GM20000 (cell line): ENCODE data around the gene RMND5A.
A peak's percentile ranks its signal among the peaks of the same experiment; 100 is the strongest.

Experiments
- DNase-seq: peaks from one replicate; pipeline ENCODE4 v3.0.0; 2012; ENCODE audit warnings: low spot score
- TF ChIP-seq, protein P1 (sequence below): IDR thresholded peaks from 2 replicates; pipeline ENCODE4 v1.5.1; 2012; ENCODE audit warnings: mild to moderate bottlenecking, control low read depth; ENCODE audit errors: extremely low read depth, missing control alignments

RMND5A gene

DNA sequence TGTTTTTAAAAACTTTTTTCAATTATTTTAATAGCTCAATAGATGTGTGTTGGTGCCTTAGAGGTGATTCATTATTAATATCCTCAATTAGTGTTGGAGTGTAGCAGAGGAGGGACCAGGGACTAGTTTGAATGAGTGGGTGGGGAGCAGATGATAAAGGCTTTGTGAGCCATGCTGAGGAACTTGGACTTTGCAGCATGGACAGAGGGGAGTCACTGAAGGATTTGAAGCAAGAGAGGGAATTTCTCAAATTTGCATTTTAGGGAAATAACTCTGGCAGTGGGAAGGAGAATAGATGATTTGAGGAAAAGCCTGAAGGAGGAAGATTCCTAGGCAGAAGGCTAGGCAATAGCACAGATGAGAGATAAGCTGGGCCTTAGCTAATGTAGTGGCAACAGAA, 42.3 kb upstream of the RMND5A start:
- TF ChIP-seq, protein P1, sequence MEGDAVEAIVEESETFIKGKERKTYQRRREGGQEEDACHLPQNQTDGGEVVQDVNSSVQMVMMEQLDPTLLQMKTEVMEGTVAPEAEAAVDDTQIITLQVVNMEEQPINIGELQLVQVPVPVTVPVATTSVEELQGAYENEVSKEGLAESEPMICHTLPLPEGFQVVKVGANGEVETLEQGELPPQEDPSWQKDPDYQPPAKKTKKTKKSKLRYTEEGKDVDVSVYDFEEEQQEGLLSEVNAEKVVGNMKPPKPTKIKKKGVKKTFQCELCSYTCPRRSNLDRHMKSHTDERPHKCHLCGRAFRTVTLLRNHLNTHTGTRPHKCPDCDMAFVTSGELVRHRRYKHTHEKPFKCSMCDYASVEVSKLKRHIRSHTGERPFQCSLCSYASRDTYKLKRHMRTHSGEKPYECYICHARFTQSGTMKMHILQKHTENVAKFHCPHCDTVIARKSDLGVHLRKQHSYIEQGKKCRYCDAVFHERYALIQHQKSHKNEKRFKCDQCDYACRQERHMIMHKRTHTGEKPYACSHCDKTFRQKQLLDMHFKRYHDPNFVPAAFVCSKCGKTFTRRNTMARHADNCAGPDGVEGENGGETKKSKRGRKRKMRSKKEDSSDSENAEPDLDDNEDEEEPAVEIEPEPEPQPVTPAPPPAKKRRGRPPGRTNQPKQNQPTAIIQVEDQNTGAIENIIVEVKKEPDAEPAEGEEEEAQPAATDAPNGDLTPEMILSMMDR = no peak
- no peak for DNase-seq

DNA sequence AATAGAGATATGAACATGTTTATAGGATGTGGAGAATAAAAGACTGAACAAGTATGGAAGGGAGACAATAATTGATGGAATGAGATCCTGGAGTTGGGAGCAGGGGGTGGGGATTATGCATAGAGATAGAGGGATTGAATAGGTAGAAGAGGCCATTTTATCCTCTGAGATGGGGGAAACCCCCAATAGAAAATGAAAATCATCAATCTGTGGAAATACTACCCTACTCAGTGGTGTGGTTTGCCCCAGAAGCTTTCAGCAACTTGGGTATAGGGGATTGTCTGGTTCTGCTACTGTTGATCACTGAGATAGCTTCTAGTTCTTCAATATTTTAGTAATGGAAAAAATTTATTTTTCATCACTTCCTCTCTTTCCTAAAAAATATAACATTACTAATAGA, 41.1 kb upstream of the RMND5A start:
- no peak for DNase-seq
- TF ChIP-seq, protein P1 = no peak

DNA sequence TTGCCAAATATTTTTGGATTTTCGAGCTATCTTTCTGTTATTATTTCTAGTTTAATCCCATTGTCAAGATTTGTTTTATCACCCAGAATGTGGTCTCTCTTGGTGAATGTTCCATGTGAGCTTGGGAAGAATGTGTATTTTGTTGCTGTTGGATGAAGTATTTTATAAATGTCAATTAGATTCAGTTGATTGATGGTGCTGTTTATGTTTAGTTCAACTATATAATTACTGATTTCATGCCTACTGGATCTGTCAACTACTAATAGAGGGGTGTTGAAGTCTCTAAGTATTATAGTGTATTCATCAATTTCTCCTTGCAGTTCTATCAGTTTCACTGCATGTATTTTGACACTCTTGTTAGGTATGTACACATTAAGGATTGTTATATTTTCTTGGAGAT, 34.7 kb upstream of the RMND5A start:
- DNase-seq = no peak
- TF ChIP-seq, protein P1 = no peak

DNA sequence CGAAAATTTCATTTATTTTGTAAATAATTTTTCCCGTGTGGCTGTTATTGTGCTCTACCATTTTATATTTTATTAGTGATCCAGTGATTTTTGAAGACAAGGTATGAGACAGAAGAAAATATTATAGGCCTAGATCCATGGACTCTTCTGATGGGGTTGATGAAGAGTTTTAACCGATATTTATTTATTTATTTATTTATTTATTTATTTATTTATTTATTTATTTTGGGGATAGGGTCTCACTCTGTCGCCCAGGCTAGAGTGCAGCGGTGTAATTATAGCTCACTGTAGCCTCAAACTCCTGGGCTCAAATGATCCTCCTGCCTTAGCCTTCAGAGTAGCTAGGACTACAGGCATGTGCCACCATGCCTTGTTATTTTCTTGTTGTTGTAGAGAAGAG, 33.6 kb upstream of the RMND5A start:
- no peak for DNase-seq
- TF ChIP-seq, protein P1 = no peak

DNA sequence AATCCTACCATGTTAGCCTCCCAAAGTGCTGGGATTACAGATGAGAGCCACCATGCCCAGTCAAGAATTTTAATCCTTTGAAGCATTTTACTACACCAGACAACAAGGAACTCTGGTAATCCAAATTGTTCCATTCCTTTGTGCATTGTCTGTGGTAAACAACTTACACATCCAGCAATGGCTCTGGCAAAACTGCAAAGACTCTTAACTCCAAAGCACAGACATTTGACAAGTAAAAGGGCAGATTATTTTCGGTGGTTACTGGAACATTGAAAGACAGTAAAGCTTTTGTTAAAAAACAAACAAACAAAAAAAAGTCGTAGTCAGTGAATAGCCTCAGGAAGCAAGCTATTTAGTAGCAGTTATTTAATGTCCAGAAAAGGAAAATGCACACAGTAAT, 33.2 kb upstream of the RMND5A start:
- no peak for DNase-seq
- TF ChIP-seq, protein P1 = no peak

DNA sequence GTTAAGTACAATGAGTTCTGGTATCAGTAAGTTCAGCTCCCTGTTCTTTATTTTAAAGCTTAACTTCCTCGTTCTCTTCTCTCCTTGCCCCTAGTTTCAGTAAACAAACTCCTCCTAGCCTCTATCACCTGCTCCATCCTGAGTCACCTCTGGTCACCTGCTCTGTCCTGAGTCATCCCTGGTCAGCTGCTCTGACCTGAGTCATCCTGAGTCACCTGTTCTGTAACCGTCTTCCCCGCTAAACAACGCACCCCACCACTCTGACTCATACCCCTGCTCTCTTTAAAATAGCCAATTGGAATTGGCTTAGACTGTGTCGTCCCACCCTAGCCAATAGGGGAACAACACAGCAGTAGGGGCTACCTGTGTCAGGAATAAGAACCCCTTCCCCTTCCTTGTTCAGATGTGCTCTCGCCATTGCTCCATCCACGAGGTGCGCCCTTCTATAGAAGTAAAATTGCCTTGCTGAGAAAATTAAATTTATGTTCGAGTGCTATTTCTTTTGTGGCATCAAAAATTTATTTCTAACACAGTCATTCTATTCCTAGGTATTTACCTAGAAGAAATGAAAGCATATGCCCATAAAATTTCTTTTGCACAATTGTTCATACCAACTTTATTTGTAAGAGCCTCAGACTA, 24.9 kb upstream of the RMND5A start:
- TF ChIP-seq, protein P1 = no peak

DNA sequence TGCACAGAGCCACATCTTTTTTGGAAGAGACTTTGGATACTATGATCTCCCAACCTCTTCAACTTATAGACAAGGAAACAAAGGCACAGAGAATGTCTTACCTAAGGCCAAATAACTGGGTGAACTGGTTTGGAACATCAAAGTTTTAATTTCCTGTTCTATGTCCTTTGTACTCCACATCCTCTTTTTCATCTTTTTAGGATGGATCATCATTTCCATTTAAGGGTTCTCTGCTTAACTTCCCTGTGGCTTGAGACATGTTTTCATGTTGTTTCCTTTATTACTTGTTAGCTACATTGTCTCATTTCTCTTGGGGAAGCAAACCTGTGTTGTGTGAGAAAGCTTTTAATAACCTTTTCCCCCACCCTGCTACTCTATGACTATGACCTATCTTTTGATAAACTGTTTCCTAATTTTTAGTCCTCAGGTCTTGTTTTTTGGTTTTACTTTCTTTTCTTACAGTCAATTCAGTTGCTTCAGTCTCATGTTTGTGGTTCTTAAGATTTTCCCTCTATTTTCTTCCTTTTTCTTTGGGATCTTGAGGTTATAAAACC, 22.5 kb upstream of the RMND5A start:
- peak; percentile 29 for DNase-seq

More for the DNA sequence above, 24.9 kb upstream of the RMND5A start:
- DNase-seq = no peak

More for the DNA sequence above, 22.5 kb upstream of the RMND5A start:
- TF ChIP-seq, protein P1 = no peak
